NB4 (cell line): ENCODE data around the gene FURIN.
A peak's percentile ranks its signal among the peaks of the same experiment; 100 is the strongest.

Source experiments
- DNase-seq: peaks from one replicate; pipeline ENCODE4 v3.0.0; 2010; ENCODE audit warnings: low read depth
- H3K4me3 ChIP-seq: one replicate; pipeline ENCODE4 v1.5.1; 2011; ENCODE audit warnings: mild to moderate bottlenecking, low read depth, low read length, moderate library complexity
- CTCF ChIP-seq: IDR thresholded peaks from one replicate; pipeline ENCODE4 v1.5.1; 2012; ENCODE audit warnings: low read depth, low read length
- MAX ChIP-seq: IDR thresholded peaks from 2 replicates; pipeline ENCODE4 v1.6.1; 2011; ENCODE audit warnings: low read depth, low read length
- MYC ChIP-seq: IDR thresholded peaks from 2 replicates; pipeline ENCODE4 v1.6.1; 2011; ENCODE audit warnings: low read depth, low read length
- POLR2A ChIP-seq: IDR thresholded peaks from 2 replicates; pipeline ENCODE4 v1.6.1; 2011; ENCODE audit warnings: mild to moderate bottlenecking; ENCODE audit not compliant: insufficient read length; ENCODE audit errors: extremely low read depth

The FURIN gene

GRCh38 chr15:90884719-90885431, 16.5 kb downstream of the FURIN start:
- H3K4me3 ChIP-seq, result peak overlapping the region; percentile 84
- 0 out of 2 replicates have a peak, but pooled peaks have one; percentile 10 for TF ChIP-seq MYC
- TF ChIP-seq POLR2A, result no peak
- TF ChIP-seq MAX, result peak; percentile 23
- DNase-seq, result peak; percentile 64

- DNase-seq, result peak; percentile 96
- TF ChIP-seq CTCF (peak; percentile 96), MAX (peak; percentile 76), MYC (0 out of 2 replicates have a peak, but pooled peaks have one; percentile 32), POLR2A (peak; percentile 25)
- H3K4me3 ChIP-seq, result peak overlapping the region; percentile 84
These were observed 17.3 kb downstream of the FURIN start for GRCh38 chr15:90885432-90886290.

GRCh38 chr15:90886291-90886614, 17.9 kb downstream of the FURIN start:
- TF ChIP-seq CTCF (no peak), MYC (no peak), POLR2A (no peak)
- peak overlapping the region; percentile 84 for H3K4me3 ChIP-seq

GRCh38 chr15:90887037-90887481, 18.7 kb downstream of the FURIN start:
- H3K4me3 ChIP-seq, result no peak overlapping the region
- DNase-seq, result no peak
- TF ChIP-seq POLR2A (no peak), CTCF (no peak), MAX (no peak), MYC (no peak)

More at GRCh38 chr15:90886291-90886614, 17.9 kb downstream of the FURIN start:
- DNase-seq, result no peak

- TF ChIP-seq CTCF, result no peak
- DNase-seq, result no peak
- no peak overlapping the region for H3K4me3 ChIP-seq
These were observed 20.9 kb downstream of the FURIN start for GRCh38 chr15:90889313-90889730.

- DNase-seq, result no peak
- H3K4me3 ChIP-seq, result no peak overlapping the region
- TF ChIP-seq CTCF (no peak), MAX (no peak), POLR2A (no peak), MYC (no peak)
These were observed 21.5 kb downstream of the FURIN start for GRCh38 chr15:90889736-90890456.
